IMR-90 (cell line): ENCODE results near the gene ORMDL3. TPM values are rescaled to one million over a fixed set of nuclear protein-coding genes. Genes with fewer than 3 reads are reported as not detected.

Source experiments
- ATAC-seq: fragments of 200-7000 bp; cut with Tn5 transposase; 2 replicates; pipeline ENCODE4 v1.9.1; 2020; ENCODE audit warnings: low read depth, mild to moderate bottlenecking, moderate library complexity
- BruUV-seq: library from RNA; stranded (reverse); fragments of 400-500 nt; replicated peaks from 2 replicates; lab custom pipeline; 2021; lab: Mats Ljungman, UMichigan
- CTCF ChIA-PET: fragments of 300-600 bp; formaldehyde crosslinking; extraction: SDS; loops from one replicate; lab custom pipeline; 2021; ENCODE audit warnings: antibody characterized with exemption; lab: Yijun Ruan, JAX
- POLR2A ChIA-PET: fragments of 300-600 bp; sonication (Branson Sonifier 250); formaldehyde crosslinking; loops from one replicate; lab custom pipeline; 2022; ENCODE audit warnings: antibody characterized with exemption; ENCODE audit not compliant: unreplicated experiment; lab: Charles Lee
- DNase-seq: peaks from one replicate; pipeline ENCODE4 v3.0.0; 2013
- H2AFZ ChIP-seq: replicated peaks from 2 replicates; pipeline ENCODE3; 2013; ENCODE audit warnings: low read length, mild to moderate bottlenecking; ENCODE audit not compliant: poor library complexity
- H2AK5ac ChIP-seq: 2 replicates; pipeline ENCODE4 v1.6.1; 2013; ENCODE audit warnings: low read depth, low read length, inconsistent platforms
- H2AK9ac ChIP-seq: replicated peaks from 2 replicates; pipeline ENCODE3; 2013; ENCODE audit warnings: mild to moderate bottlenecking, low read depth, low read length, moderate library complexity; ENCODE audit not compliant: poor library complexity
- H2BK120ac ChIP-seq: 2 replicates; pipeline ENCODE4 v1.6.1; 2013; ENCODE audit warnings: low read depth, low read length, inconsistent platforms
- H2BK15ac ChIP-seq: 3 replicates; pipeline ENCODE4 v1.6.1; 2013; ENCODE audit warnings: low read depth, low read length, inconsistent platforms
- H2BK20ac ChIP-seq: 2 replicates; pipeline ENCODE4 v1.6.1; 2013; ENCODE audit warnings: low read depth, mild to moderate bottlenecking, inconsistent platforms, low read length, moderate library complexity
- H2BK5ac ChIP-seq: 2 replicates; pipeline ENCODE4 v1.6.1; 2013; ENCODE audit warnings: mild to moderate bottlenecking, low read depth, low read length, inconsistent platforms; ENCODE audit not compliant: poor library complexity, severe bottlenecking
- H3K14ac ChIP-seq: replicated peaks from 2 replicates; pipeline ENCODE4 v1.6.1; 2013; ENCODE audit warnings: low read depth, low read length, inconsistent platforms
- H3K18ac ChIP-seq: 2 replicates; pipeline ENCODE4 v1.6.1; 2013; ENCODE audit warnings: low read depth, low read length, control low read depth
- H3K23ac ChIP-seq: 2 replicates; pipeline ENCODE4 v1.6.1; 2013; ENCODE audit warnings: low read depth, low read length, inconsistent platforms
- H3K27ac ChIP-seq: 2 replicates; pipeline ENCODE4 v1.5.1; 2013; ENCODE audit warnings: mild to moderate bottlenecking, control low read depth, low read length; ENCODE audit not compliant: insufficient read depth
- H3K27me3 ChIP-seq: 2 replicates; pipeline ENCODE4 v1.6.1; 2013; ENCODE audit warnings: low read length; ENCODE audit not compliant: control insufficient read depth, insufficient read depth
- H3K36me3 ChIP-seq: 2 replicates; pipeline ENCODE4 v1.6.1; 2013; ENCODE audit warnings: low read length, mixed read lengths; ENCODE audit not compliant: control insufficient read depth, insufficient read depth
- H3K4ac ChIP-seq: 2 replicates; pipeline ENCODE4 v1.6.1; 2013; ENCODE audit warnings: low read depth, low read length, inconsistent platforms
- H3K4me1 ChIP-seq: 2 replicates; pipeline ENCODE4 v1.6.1; 2013; ENCODE audit warnings: low read length, mixed read lengths; ENCODE audit not compliant: control insufficient read depth, insufficient read depth
- H3K4me2 ChIP-seq: 2 replicates; pipeline ENCODE4 v1.6.1; 2013; ENCODE audit warnings: low read depth, mild to moderate bottlenecking, control low read depth, low read length, moderate library complexity
- H3K4me3 ChIP-seq: 2 replicates; pipeline ENCODE4 v1.5.1; 2013; ENCODE audit warnings: low read depth, mild to moderate bottlenecking, control low read depth, low read length, moderate library complexity; ENCODE audit not compliant: insufficient read depth
- H3K56ac ChIP-seq: 2 replicates; pipeline ENCODE4 v1.6.1; 2013; ENCODE audit warnings: low read length, inconsistent platforms; ENCODE audit not compliant: insufficient read depth; ENCODE audit errors: extremely low read depth
- H3K79me1 ChIP-seq, 2 experiments: 2 replicates each; pipeline ENCODE4 v1.6.1; 2013; ENCODE audit warnings: low read length in 2 of 2, inconsistent platforms in 1 of 2, low read depth in 1 of 2
- H3K9ac ChIP-seq: 2 replicates; pipeline ENCODE4 v1.6.1; 2013; ENCODE audit warnings: low read depth, low read length, control low read depth
- H3K9me1 ChIP-seq: 2 replicates; pipeline ENCODE4 v1.6.1; 2013; ENCODE audit warnings: low read length, inconsistent platforms; ENCODE audit not compliant: insufficient read depth
- H3K9me3 ChIP-seq: 2 replicates; pipeline ENCODE4 v1.6.1; 2013; ENCODE audit warnings: low read length; ENCODE audit not compliant: control insufficient read depth, insufficient read depth
- H4K20me1 ChIP-seq: 2 replicates; pipeline ENCODE4 v1.6.1; 2013; ENCODE audit warnings: low read length, inconsistent platforms; ENCODE audit not compliant: insufficient read depth
- H4K5ac ChIP-seq: 2 replicates; pipeline ENCODE4 v1.6.1; 2013; ENCODE audit warnings: mild to moderate bottlenecking, low read depth, low read length, control low read depth
- H4K8ac ChIP-seq, 2 experiments: 2 replicates each; pipeline ENCODE4 v1.6.1; 2013; ENCODE audit warnings: low read depth in 2 of 2, low read length in 2 of 2, control low read depth in 1 of 2, inconsistent platforms in 1 of 2
- H4K91ac ChIP-seq: 2 replicates; pipeline ENCODE4 v1.6.1; 2013; ENCODE audit warnings: low read depth, low read length, inconsistent platforms; ENCODE audit not compliant: insufficient read depth
- CHD1 ChIP-seq: IDR thresholded peaks from 2 replicates; pipeline ENCODE4 v1.6.1; 2012; ENCODE audit warnings: low read depth, low read length, improper control_type of control experiment
- FOS ChIP-seq: fragments of 150-350 bp; IDR thresholded peaks from 2 replicates; pipeline ENCODE4 v1.6.1; 2016; ENCODE audit warnings: low read depth, low read length
- MAFK ChIP-seq: IDR thresholded peaks from 2 replicates; pipeline ENCODE4 v1.6.1; 2012; ENCODE audit warnings: low read depth, low read length, improper control_type of control experiment
- NFE2L2 ChIP-seq: fragments of 150-350 bp; IDR thresholded peaks from 2 replicates; pipeline ENCODE4 v1.6.1; 2016; ENCODE audit warnings: low read depth, mild to moderate bottlenecking, low read length
- POLR2A ChIP-seq: IDR thresholded peaks from 2 replicates; pipeline ENCODE4 v1.6.1; 2012; ENCODE audit warnings: mild to moderate bottlenecking, low read depth, low read length
- WGBS, 2 experiments: methylation state at CpG; one replicate each; pipeline versions ENCODE4 v1.1.5 to v1.1.7; 2013; ENCODE audit warnings: missing lambda C conversion rate in 2 of 2; ENCODE audit not compliant: insufficient read length in 1 of 2; ENCODE audit errors: extremely low coverage in 2 of 2; 5-methylcytosine and 5-hydroxymethylcytosine counted together
- dilution Hi-C: fragments of 300-500 bp; cut with HindIII; formaldehyde crosslinking; loops from one replicate; pipeline ENCODE4 v1.14.3; 2018; ENCODE audit warnings: low sequenced_read_pairs; ENCODE audit not compliant: unreplicated experiment
- in situ Hi-C: fragments of 300-500 bp; cut with MboI; formaldehyde crosslinking; loops from 3 replicates; pipeline ENCODE4 v1.14.3; 2019; ENCODE audit warnings: low sequenced_read_pairs, inconsistent platforms, mixed read lengths
- intact Hi-C: fragments of 100-400 bp; cut with micrococcal nuclease; formaldehyde crosslinking; loops from 2 replicates; pipeline ENCODE4 v1.10.0; 2022
- polyA plus RNA-seq, 3 experiments: library from polyadenylated mRNA; depleted of rRNA; stranded (reverse); fragments of >200 nt; gene quantifications; 2 replicates each; pipeline ENCODE4 v1.2.3, GENCODE V29; 2012; ENCODE audit warnings: low replicate concordance in 1 of 3
- total RNA-seq: library from RNA; depleted of rRNA; stranded (reverse); fragments of >200 nt; gene quantifications from 2 replicates; pipeline ENCODE4 v1.2.3, GENCODE V29; 2012
- TF ChIP-seq, protein P1 (sequence below): fragments of 150-350 bp; IDR thresholded peaks from 2 replicates; pipeline ENCODE4 v1.6.1; 2016; ENCODE audit warnings: low read depth, mild to moderate bottlenecking, low read length, moderate library complexity, borderline replicate concordance

Gene ORMDL3
- total and polyA plus RNA-seq, 2 of the 4 experiments (the other 2 are of a cell fraction): 45.7 to 78.6 TPM

DNA sequence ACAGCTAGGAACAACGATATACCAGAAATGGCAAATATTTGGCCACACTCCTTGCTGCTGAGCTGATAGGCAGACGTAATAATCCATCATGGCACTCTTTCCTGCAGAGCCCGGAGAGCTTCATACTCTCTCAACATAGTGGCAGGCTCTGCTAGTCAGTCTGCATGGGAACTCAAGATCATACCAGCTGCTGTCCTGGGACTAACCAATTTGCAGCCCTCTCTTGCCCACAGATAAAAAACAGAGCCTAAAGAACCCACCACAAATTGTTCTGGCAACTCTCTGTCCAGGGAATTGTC lies 22.5 kb downstream of the ORMDL3 start:
- Histone ChIP-seq H3K56ac (no peak overlapping the region), H2BK5ac (no peak overlapping the region), H2BK20ac (no peak overlapping the region), H2BK120ac (no peak overlapping the region), H4K5ac (no peak overlapping the region), H3K27me3 (no peaks in the 10 kb centered on the region), H3K9ac (no peak overlapping the region), H3K4me1 (no peaks in the 10 kb centered on the region), H4K91ac (no peak overlapping the region), H3K79me1 (no peaks in the 10 kb centered on the region), H3K27ac (no peak overlapping the region), H2AFZ (no peak overlapping the region), H3K4me2 (no peak overlapping the region), H3K9me3 (no peaks in the 10 kb centered on the region), H3K36me3 (peaks cover 4% of the 10 kb centered on the region), H2AK5ac (no peak overlapping the region), H2BK15ac (no peak overlapping the region), H3K4me3 (no peak overlapping the region), H3K23ac (no peak overlapping the region), H3K9me1 (no peaks in the 10 kb centered on the region), H3K18ac (no peak overlapping the region), H4K20me1 (no peaks in the 10 kb centered on the region), H3K4ac (no peak overlapping the region), H4K8ac (no peak overlapping the region), H2AK9ac (no peak overlapping the region), H3K14ac (no peak overlapping the region)
- POLR2A ChIA-PET: no interaction called here
- in situ Hi-C loops (no loop called here), intact Hi-C loops (no loop called here), dilution Hi-C loops (no loop called here)
- ATAC-seq: no peak
- BruUV-seq: no TSS peak
- 25% methylated on average over 1 of the region's 3 CpGs; no CpG with 5 or more reads in 1 of the 2 experiments for WGBS, 2 experiments
- no peak for DNase-seq
- TF ChIP-seq NFE2L2 (no peak), POLR2A (no peak), FOS (no peak), MAFK (no peak), CHD1 (no peak)
- TF ChIP-seq, protein P1, sequence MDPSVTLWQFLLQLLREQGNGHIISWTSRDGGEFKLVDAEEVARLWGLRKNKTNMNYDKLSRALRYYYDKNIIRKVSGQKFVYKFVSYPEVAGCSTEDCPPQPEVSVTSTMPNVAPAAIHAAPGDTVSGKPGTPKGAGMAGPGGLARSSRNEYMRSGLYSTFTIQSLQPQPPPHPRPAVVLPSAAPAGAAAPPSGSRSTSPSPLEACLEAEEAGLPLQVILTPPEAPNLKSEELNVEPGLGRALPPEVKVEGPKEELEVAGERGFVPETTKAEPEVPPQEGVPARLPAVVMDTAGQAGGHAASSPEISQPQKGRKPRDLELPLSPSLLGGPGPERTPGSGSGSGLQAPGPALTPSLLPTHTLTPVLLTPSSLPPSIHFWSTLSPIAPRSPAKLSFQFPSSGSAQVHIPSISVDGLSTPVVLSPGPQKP: no peak
- CTCF ChIA-PET: no interaction called here
